IPS-18c (cell line): ENCODE measurements around the gene MRPL48.
"Not testable (repeated sequence)": the region's sequence is repeated elsewhere in the genome, so short reads cannot be mapped to it uniquely, and the experiment has no call there.

Experiments used
- H3K4me3 ChIP-seq: 2 replicates; pipeline ENCODE4 v1.7.0; 2013; ENCODE audit warnings: low read depth, mild to moderate bottlenecking, low read length, moderate library complexity; ENCODE audit not compliant: insufficient read depth
- H3K9me3 ChIP-seq: one replicate; pipeline ENCODE4 v1.6.1; 2013; ENCODE audit warnings: mild to moderate bottlenecking, low read length, moderate library complexity; ENCODE audit not compliant: control insufficient read depth, insufficient read depth

Gene MRPL48

GRCh38 chr11:73866586-73866996, 78.9 kb downstream of the MRPL48 start:
- H3K4me3 ChIP-seq: no peak overlapping the region
- H3K9me3 ChIP-seq: no peaks in the 10 kb centered on the region

GRCh38 chr11:73869332-73869949, 81.8 kb downstream of the MRPL48 start:
- no peak overlapping the region for H3K4me3 ChIP-seq
- no peaks in the 10 kb centered on the region for H3K9me3 ChIP-seq

GRCh38 chr11:73870261-73870660, 82.6 kb downstream of the MRPL48 start:
- H3K9me3 ChIP-seq: no peaks in the 10 kb centered on the region
- no peak overlapping the region for H3K4me3 ChIP-seq

GRCh38 chr11:73872749-73873357, 85.2 kb downstream of the MRPL48 start:
- Histone ChIP-seq H3K4me3 (no peak overlapping the region), H3K9me3 (no peaks in the 10 kb centered on the region)

- peak overlapping the region; percentile 92 for H3K4me3 ChIP-seq
- H3K9me3 ChIP-seq: no peaks in the 10 kb centered on the region
Observed at GRCh38 chr11:73875380-73875779, 87.7 kb downstream of the MRPL48 start.

- Histone ChIP-seq H3K4me3 (peak overlapping the region; percentile 92), H3K9me3 (no peaks in the 10 kb centered on the region)
Observed at GRCh38 chr11:73875840-73876239, 88.2 kb downstream of the MRPL48 start.

- H3K9me3 ChIP-seq: no peaks in the 10 kb centered on the region
- peak within 1 kb of the TSS; percentile 92 for H3K4me3 ChIP-seq
Observed at GRCh38 chr11:73876424-73877310, 89.0 kb downstream of the MRPL48 start, which contains the start of the genes COA4 and PAAF1. Gene COA4, minus strand, starts transcription at chr11:73876846. Its CDS starts 3,468 bp downstream, at chr11:73873378. Gene PAAF1, plus strand, starts transcription at chr11:73876999. Its CDS starts 23 bp downstream, at chr11:73877022.

- no peaks in the 10 kb centered on the region for H3K9me3 ChIP-seq
- no peak overlapping the region for H3K4me3 ChIP-seq
Observed at GRCh38 chr11:73878771-73879170, 91.1 kb downstream of the MRPL48 start.

- H3K9me3 ChIP-seq, H3K4me3 ChIP-seq: not testable (repeated sequence)
Observed at GRCh38 chr11:73880449-73880848, 92.8 kb downstream of the MRPL48 start.

- Histone ChIP-seq H3K9me3 (no peaks in the 10 kb centered on the region), H3K4me3 (no peak overlapping the region)
Observed at GRCh38 chr11:73883856-73884255, 96.2 kb downstream of the MRPL48 start.

GRCh38 chr11:73888244-73888643, 100.6 kb downstream of the MRPL48 start:
- H3K9me3 ChIP-seq: no peaks in the 10 kb centered on the region
- no peak overlapping the region for H3K4me3 ChIP-seq

- Histone ChIP-seq H3K9me3 (no peaks in the 10 kb centered on the region), H3K4me3 (no peak overlapping the region)
Observed at GRCh38 chr11:73889019-73889418, 101.3 kb downstream of the MRPL48 start.

- Histone ChIP-seq H3K4me3 (no peak overlapping the region), H3K9me3 (no peaks in the 10 kb centered on the region)
Observed at GRCh38 chr11:73889536-73889935, 101.9 kb downstream of the MRPL48 start.

- no peaks in the 10 kb centered on the region for H3K9me3 ChIP-seq
Observed at GRCh38 chr11:73893041-73893440, 105.4 kb downstream of the MRPL48 start.

GRCh38 chr11:73894725-73895335, 107.2 kb downstream of the MRPL48 start:
- Histone ChIP-seq H3K9me3 (peaks cover 2% of the 10 kb centered on the region), H3K4me3 (no peak overlapping the region)

More at GRCh38 chr11:73893041-73893440, 105.4 kb downstream of the MRPL48 start:
- no peak overlapping the region for H3K4me3 ChIP-seq

- Histone ChIP-seq H3K9me3 (peaks cover 2% of the 10 kb centered on the region), H3K4me3 (no peak overlapping the region)
Observed at GRCh38 chr11:73902303-73902702, 114.6 kb downstream of the MRPL48 start.

- H3K9me3 ChIP-seq: no peaks in the 10 kb centered on the region
- no peak overlapping the region for H3K4me3 ChIP-seq
Observed at GRCh38 chr11:73907191-73907590, 119.5 kb downstream of the MRPL48 start.
